Measurements from ENCODE around the gene EPRS1.
"Not testable (repeated sequence)": the region's sequence is repeated elsewhere in the genome, so short reads cannot be mapped to it uniquely, and the experiment has no call there.

EPRS1 gene

GRCh38 chr1:220037810-220038209 lies 8.5 kb downstream of the EPRS1 start:
- DNase-seq: not testable (repeated sequence)

- DNase-seq: no peak
Observed at GRCh38 chr1:220032911-220033310, 13.4 kb downstream of the EPRS1 start.

- no peak for DNase-seq
Observed at GRCh38 chr1:220031287-220031686, 15.0 kb downstream of the EPRS1 start.

GRCh38 chr1:220028346-220028895 lies 17.9 kb downstream of the EPRS1 start:
- no peak for DNase-seq

- DNase-seq: no peak
Observed at GRCh38 chr1:220019071-220019470, 27.2 kb downstream of the EPRS1 start.

GRCh38 chr1:220013497-220013896 lies 32.8 kb downstream of the EPRS1 start:
- no peak for DNase-seq

GRCh38 chr1:220012259-220012658 lies 34.0 kb downstream of the EPRS1 start:
- DNase-seq: no peak

GRCh38 chr1:220011620-220012019 lies 34.7 kb downstream of the EPRS1 start:
- no peak for DNase-seq

- DNase-seq: no peak
Observed at GRCh38 chr1:220007438-220007837, 38.9 kb downstream of the EPRS1 start.

- DNase-seq: no peak
Observed at GRCh38 chr1:220005489-220005888, 40.8 kb downstream of the EPRS1 start.

- no peak for DNase-seq
Observed at GRCh38 chr1:220003610-220004299, 42.5 kb downstream of the EPRS1 start.

- DNase-seq: no peak
Observed at GRCh38 chr1:220003015-220003414, 43.3 kb downstream of the EPRS1 start.

GRCh38 chr1:220001095-220001501 lies 45.2 kb downstream of the EPRS1 start:
- no peak for DNase-seq

GRCh38 chr1:219999821-220000220 lies 46.5 kb downstream of the EPRS1 start:
- DNase-seq: no peak
